Parathyroid adenoma (tissue), 2 donors: ENCODE measurements around the gene IL36B.

ENCODE experiments used
- H2AFZ ChIP-seq: fragments of 300-600 bp; sonication (generic); one replicate; pipeline ENCODE4 v1.7.0; 2017; ENCODE audit warnings: antibody characterized with exemption, mild to moderate bottlenecking
- H3K27ac ChIP-seq: fragments of 300-600 bp; sonication (generic); one replicate; pipeline ENCODE4 v1.7.0; 2017
- H3K27me3 ChIP-seq: fragments of 300-600 bp; sonication (generic); one replicate; pipeline ENCODE4 v1.7.0; 2017; ENCODE audit warnings: low read length; ENCODE audit not compliant: control insufficient read depth, insufficient read depth
- H3K36me3 ChIP-seq: fragments of 300-600 bp; sonication (generic); one replicate; pipeline ENCODE4 v1.7.0; 2017; ENCODE audit warnings: low read length; ENCODE audit not compliant: control insufficient read depth, insufficient read depth
- H3K4me1 ChIP-seq: fragments of 300-600 bp; sonication (generic); one replicate; pipeline ENCODE4 v1.7.0; 2017; ENCODE audit warnings: control low read depth
- H3K4me2 ChIP-seq: fragments of 300-600 bp; sonication (generic); one replicate; pipeline ENCODE4 v1.7.0; 2017; ENCODE audit warnings: low read length
- H3K4me3 ChIP-seq: fragments of 300-600 bp; sonication (generic); one replicate; pipeline ENCODE4 v1.7.0; 2017; ENCODE audit warnings: low read depth, low read length
- H3K79me2 ChIP-seq: fragments of 300-600 bp; sonication (generic); one replicate; pipeline ENCODE4 v1.7.0; 2017; ENCODE audit warnings: control low read depth
- H3K9ac ChIP-seq: fragments of 300-600 bp; sonication (generic); one replicate; pipeline ENCODE4 v1.7.0; 2017; ENCODE audit warnings: mild to moderate bottlenecking
- H3K9me3 ChIP-seq: fragments of 300-600 bp; sonication (generic); one replicate; pipeline ENCODE4 v1.7.0; 2017; ENCODE audit warnings: low read length; ENCODE audit not compliant: control insufficient read depth
- TF ChIP-seq, protein P1 (sequence below): fragments of 300-600 bp; sonication (generic); IDR thresholded peaks from one replicate; pipeline ENCODE4 v1.7.0; 2017; ENCODE audit warnings: antibody characterized with exemption, mild to moderate bottlenecking
- donor health status: primary hyperparathyroidism.

The IL36B gene

DNA sequence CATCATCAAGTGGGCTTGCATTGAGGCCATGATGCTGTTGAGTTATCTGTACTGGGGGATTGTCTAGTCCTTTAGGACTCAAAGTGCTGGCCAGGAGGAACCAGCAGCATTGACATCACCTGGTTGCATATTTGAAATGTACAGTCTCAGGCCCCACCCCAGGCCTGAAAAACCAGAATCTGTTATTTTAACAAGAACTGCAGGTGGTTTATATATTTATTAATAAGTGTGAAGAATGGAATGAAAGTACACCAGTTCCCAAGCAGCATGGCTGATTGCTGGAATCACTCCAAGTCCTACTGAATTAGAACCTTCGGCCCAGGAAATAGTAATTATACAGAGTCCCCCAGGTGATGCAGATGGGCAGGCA is 17.9 kb upstream of the IL36B start:
- no peak overlapping the region for H3K9ac ChIP-seq
- no peak overlapping the region for H3K27ac ChIP-seq
- no peaks in the 10 kb centered on the region for H3K4me1 ChIP-seq
- H3K9me3 ChIP-seq = no peaks in the 10 kb centered on the region
- H3K27me3 ChIP-seq = no peaks in the 10 kb centered on the region
- H3K36me3 ChIP-seq = no peaks in the 10 kb centered on the region
- no peak overlapping the region for H2AFZ ChIP-seq
- H3K4me3 ChIP-seq = no peak overlapping the region
- H3K4me2 ChIP-seq = no peak overlapping the region
- TF ChIP-seq, protein P1, sequence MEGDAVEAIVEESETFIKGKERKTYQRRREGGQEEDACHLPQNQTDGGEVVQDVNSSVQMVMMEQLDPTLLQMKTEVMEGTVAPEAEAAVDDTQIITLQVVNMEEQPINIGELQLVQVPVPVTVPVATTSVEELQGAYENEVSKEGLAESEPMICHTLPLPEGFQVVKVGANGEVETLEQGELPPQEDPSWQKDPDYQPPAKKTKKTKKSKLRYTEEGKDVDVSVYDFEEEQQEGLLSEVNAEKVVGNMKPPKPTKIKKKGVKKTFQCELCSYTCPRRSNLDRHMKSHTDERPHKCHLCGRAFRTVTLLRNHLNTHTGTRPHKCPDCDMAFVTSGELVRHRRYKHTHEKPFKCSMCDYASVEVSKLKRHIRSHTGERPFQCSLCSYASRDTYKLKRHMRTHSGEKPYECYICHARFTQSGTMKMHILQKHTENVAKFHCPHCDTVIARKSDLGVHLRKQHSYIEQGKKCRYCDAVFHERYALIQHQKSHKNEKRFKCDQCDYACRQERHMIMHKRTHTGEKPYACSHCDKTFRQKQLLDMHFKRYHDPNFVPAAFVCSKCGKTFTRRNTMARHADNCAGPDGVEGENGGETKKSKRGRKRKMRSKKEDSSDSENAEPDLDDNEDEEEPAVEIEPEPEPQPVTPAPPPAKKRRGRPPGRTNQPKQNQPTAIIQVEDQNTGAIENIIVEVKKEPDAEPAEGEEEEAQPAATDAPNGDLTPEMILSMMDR = no peak
- H3K79me2 ChIP-seq = no peaks in the 10 kb centered on the region

DNA sequence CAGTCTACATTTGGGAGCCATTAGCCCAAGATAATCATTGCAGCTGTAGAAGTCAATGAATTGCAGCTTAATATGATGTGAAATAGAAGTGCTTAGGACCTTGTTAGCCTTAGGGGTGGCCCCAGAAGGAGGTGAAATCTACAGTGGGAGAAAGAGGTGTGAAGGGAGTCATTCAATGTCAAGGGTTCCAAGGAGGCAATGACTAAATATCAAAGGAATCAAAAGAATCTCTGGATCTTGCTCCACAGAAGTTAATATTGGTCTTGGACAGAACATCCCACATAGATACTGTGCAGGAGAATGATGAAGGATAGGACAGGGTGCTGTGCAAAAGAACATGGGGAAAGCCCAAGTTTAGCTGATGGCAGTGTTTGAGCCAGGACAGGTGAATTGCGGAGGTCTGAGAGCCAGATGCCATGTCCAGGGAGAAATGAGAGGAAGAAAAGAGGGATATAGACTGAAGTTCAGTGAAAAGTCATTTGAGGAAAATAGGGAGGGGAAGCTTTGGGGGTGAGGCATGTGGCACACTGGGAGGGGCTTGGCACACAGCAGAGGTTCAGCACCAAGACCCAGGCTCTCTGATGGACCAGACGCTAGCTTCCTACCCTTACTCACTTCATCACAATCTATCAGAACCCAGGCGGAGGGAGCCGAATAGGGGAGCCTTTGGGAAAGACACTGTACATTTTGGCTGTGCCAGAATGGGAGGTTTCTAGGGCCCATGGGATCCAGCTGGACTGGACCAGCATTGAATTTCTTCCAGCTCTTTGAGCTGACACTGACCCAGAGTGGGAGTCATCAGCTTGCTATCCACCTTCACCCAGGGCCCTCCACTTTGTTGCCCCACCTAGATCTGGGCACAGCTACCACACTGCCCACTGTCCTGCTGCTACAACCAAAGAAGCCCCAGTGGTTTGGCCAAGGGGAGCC is 17.3 kb upstream of the IL36B start:
- Histone ChIP-seq H3K79me2 (no peaks in the 10 kb centered on the region), H3K4me2 (no peak overlapping the region), H3K9ac (no peak overlapping the region), H3K36me3 (no peaks in the 10 kb centered on the region), H3K4me3 (no peak overlapping the region), H3K27ac (no peak overlapping the region), H2AFZ (no peak overlapping the region), H3K4me1 (no peaks in the 10 kb centered on the region), H3K9me3 (no peaks in the 10 kb centered on the region), H3K27me3 (no peaks in the 10 kb centered on the region)
- TF ChIP-seq, protein P1 = no peak

DNA sequence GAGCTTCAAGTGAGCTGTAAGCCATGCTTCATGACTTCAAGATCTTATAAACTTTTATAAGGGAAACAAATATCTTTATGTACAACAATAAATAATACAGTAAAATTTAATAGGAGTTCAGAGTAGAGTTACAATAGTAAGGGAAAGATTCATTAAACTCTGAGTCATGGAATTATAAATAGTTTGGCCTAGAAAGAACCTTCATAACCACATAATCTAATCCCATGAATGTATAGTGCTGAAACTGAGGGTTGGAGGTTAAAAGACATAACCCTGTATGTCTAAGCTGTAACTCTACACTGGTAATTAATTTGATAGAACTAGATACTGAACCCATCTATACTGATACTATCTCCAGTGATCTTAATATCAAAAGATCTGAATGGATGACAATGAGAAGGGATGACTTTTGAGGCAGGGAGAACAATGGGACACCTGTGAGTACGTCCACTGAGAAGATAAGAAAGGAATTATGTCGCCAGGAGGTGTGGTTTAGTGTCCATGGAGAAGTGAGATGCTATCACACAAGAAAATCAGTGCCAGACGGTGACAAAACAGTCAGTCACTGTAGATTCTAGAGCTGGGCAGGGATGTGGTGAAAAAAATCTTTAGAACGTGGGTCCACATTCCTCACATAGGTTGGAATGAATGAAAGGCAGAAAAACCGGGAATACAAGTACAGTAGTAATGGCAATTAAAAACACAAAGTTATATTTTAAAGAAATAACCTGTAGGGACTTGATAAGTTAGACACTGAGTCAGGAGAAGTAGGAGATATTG is 16.2 kb upstream of the IL36B start:
- Histone ChIP-seq H3K9me3 (no peaks in the 10 kb centered on the region), H3K36me3 (no peaks in the 10 kb centered on the region), H3K9ac (no peak overlapping the region), H3K4me3 (no peak overlapping the region), H3K27ac (no peak overlapping the region), H3K27me3 (no peaks in the 10 kb centered on the region), H2AFZ (no peak overlapping the region), H3K79me2 (no peaks in the 10 kb centered on the region), H3K4me2 (no peak overlapping the region), H3K4me1 (no peaks in the 10 kb centered on the region)
- TF ChIP-seq, protein P1 = no peak

DNA sequence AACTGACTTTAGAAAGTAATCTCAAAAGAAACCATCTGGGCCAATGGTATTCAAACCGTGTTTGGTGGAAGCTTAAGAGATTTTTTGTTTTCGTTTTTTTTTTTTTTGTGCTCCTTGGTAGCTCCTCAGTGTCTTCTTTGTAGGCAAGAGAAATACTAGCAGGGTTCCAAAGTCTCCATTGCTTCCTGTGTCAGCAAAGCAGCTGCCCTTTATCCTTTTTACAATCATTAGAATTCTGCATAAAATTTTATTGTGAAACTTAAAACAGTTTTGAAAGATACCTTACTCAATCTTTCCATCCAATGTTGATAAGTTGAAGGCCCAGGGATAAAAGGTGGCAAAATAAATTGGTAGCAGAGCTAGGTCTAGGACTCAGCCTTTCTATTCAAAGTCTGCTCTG is 15.6 kb upstream of the IL36B start:
- no peak overlapping the region for H2AFZ ChIP-seq
- no peak overlapping the region for H3K4me2 ChIP-seq
- H3K79me2 ChIP-seq = no peaks in the 10 kb centered on the region
- H3K27ac ChIP-seq = no peak overlapping the region
- no peaks in the 10 kb centered on the region for H3K27me3 ChIP-seq
- TF ChIP-seq, protein P1 = no peak
- H3K36me3 ChIP-seq = no peaks in the 10 kb centered on the region
- no peaks in the 10 kb centered on the region for H3K9me3 ChIP-seq
- no peak overlapping the region for H3K9ac ChIP-seq
- H3K4me1 ChIP-seq = no peaks in the 10 kb centered on the region
- no peak overlapping the region for H3K4me3 ChIP-seq
